Thymus (tissue), 11 donors: ENCODE data around the gene USP37. TPM values are rescaled to one million over a fixed set of nuclear protein-coding genes. Genes with fewer than 3 reads are reported as not detected.

Source experiments
- DNase-seq, 9 donors: peaks; one replicate each; pipeline ENCODE4 v3.0.0-alpha.2; 2013; ENCODE audit warnings: low spot score in 9 of 9, low read depth in 6 of 9, missing footprints in 1 of 9
- H3K27ac ChIP-seq, 2 donors: one replicate each; pipeline ENCODE4 v1.5.1; 2013; ENCODE audit warnings: control low read depth in 1 of 2, low read depth in 1 of 2, low read length in 1 of 2, mild to moderate bottlenecking in 1 of 2, moderate library complexity in 1 of 2
- H3K27me3 ChIP-seq, 2 donors: one replicate each; pipeline ENCODE4 v1.5.1; 2013; ENCODE audit warnings: low read length in 1 of 2; ENCODE audit not compliant: control insufficient read depth in 2 of 2, insufficient read depth in 1 of 2
- H3K36me3 ChIP-seq, 2 donors: one replicate each; pipeline ENCODE4 v1.5.1; 2013; ENCODE audit warnings: low read length in 1 of 2, mild to moderate bottlenecking in 1 of 2, moderate library complexity in 1 of 2; ENCODE audit not compliant: control insufficient read depth in 2 of 2, insufficient read depth in 2 of 2
- H3K4me1 ChIP-seq, 2 donors: one replicate each; pipeline ENCODE4 v1.5.1; 2013; ENCODE audit warnings: low read length in 2 of 2; ENCODE audit not compliant: control insufficient read depth in 2 of 2, insufficient read depth in 2 of 2
- H3K4me3 ChIP-seq, 2 donors: one replicate each; pipeline ENCODE4 v1.5.1; 2013; ENCODE audit warnings: low read length in 2 of 2, control low read depth in 1 of 2, mild to moderate bottlenecking in 1 of 2
- H3K9me3 ChIP-seq, 2 donors: one replicate each; pipeline ENCODE4 v1.5.1; 2013; ENCODE audit warnings: low read length in 1 of 2, mild to moderate bottlenecking in 1 of 2; ENCODE audit not compliant: control insufficient read depth in 2 of 2, insufficient read depth in 1 of 2
- WGBS: extraction: QIAGEN DNeasy Blood & Tissue Kit; methylation state at CpG from one replicate; pipeline ENCODE4 v1.1.7; 2013; 5-methylcytosine and 5-hydroxymethylcytosine counted together
- polyA plus RNA-seq: library from polyadenylated mRNA; stranded (reverse); fragments of 200-250 nt; gene quantifications from one replicate; pipeline ENCODE4 v1.2.3, GENCODE V29; 2013
- total RNA-seq: library from RNA; stranded (reverse); fragments of 120-200 nt; gene quantifications from one replicate; pipeline ENCODE4 v1.2.4, GENCODE V29; 2013
- donor health status: healthy.

Gene USP37
- total and polyA plus RNA-seq, 2 donors: 4.0 to 11.7 TPM

GRCh38 chr2:218434456-218434855, 133.7 kb downstream of the USP37 start:
- WGBS: 96% methylated on average over 9 of the region's 9 CpGs
- DNase-seq: no peak
- no peaks in the 10 kb centered on the region for H3K27me3 ChIP-seq
- H3K27ac ChIP-seq: no peak overlapping the region
- H3K4me1 ChIP-seq: no peaks in the 10 kb centered on the region
- no peaks in the 10 kb centered on the region for H3K9me3 ChIP-seq
- H3K4me3 ChIP-seq: no peak overlapping the region
- no peaks in the 10 kb centered on the region for H3K36me3 ChIP-seq

GRCh38 chr2:218432676-218433365, 135.3 kb downstream of the USP37 start:
- H3K4me3 ChIP-seq: no peak overlapping the region
- DNase-seq: no peak
- H3K27me3 ChIP-seq: no peaks in the 10 kb centered on the region
- no peaks in the 10 kb centered on the region for H3K36me3 ChIP-seq
- 97% methylated on average over 8 of the region's 8 CpGs for WGBS
- H3K9me3 ChIP-seq: no peaks in the 10 kb centered on the region
- H3K4me1 ChIP-seq: no peaks in the 10 kb centered on the region
- H3K27ac ChIP-seq: no peak overlapping the region

DNA sequence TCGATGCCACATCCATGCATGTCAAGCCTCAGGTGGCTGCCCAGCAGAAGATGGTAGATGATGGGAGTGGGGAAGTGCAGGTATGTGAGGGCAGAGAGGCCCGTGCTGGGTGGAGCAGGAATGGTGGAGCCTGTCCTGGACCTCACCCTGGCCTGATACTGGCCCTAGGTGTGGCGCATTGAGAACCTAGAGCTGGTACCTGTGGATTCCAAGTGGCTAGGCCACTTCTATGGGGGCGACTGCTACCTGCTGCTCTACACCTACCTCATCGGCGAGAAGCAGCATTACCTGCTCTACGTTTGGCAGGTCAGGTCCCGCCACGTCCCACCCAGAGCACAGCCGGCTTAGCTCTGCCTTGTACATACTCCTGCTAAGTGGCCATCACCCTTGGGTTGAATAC, 136.3 kb downstream of the USP37 start:
- H3K9me3 ChIP-seq: no peaks in the 10 kb centered on the region
- no peaks in the 10 kb centered on the region for H3K36me3 ChIP-seq
- DNase-seq: no peak
- H3K4me1 ChIP-seq: no peaks in the 10 kb centered on the region
- no peak overlapping the region for H3K27ac ChIP-seq
- H3K4me3 ChIP-seq: no peak overlapping the region
- H3K27me3 ChIP-seq: no peaks in the 10 kb centered on the region
- WGBS: 96% methylated on average over 10 of the region's 10 CpGs

DNA sequence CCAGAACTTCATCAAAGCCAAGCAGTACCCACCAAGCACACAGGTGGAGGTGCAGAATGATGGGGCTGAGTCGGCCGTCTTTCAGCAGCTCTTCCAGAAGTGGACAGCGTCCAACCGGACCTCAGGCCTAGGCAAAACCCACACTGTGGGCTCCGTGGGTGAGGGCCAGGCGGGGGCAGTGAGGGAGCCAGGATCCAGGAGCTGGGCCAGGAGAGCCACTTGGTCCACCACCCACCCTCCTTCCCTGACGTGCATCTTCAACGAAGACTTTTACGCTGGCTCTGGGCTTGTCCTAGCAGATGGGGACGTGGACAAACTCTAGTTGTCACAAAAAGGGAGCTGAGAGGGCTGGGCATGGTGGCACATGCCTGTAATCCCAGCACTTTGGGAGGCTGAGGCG, 137.4 kb downstream of the USP37 start:
- no peak for DNase-seq
- no peak overlapping the region for H3K4me3 ChIP-seq
- no peaks in the 10 kb centered on the region for H3K4me1 ChIP-seq
- no peak overlapping the region for H3K27ac ChIP-seq
- 98% methylated on average over 11 of the region's 11 CpGs for WGBS
- H3K36me3 ChIP-seq: no peaks in the 10 kb centered on the region
- no peaks in the 10 kb centered on the region for H3K9me3 ChIP-seq
- H3K27me3 ChIP-seq: no peaks in the 10 kb centered on the region

DNA sequence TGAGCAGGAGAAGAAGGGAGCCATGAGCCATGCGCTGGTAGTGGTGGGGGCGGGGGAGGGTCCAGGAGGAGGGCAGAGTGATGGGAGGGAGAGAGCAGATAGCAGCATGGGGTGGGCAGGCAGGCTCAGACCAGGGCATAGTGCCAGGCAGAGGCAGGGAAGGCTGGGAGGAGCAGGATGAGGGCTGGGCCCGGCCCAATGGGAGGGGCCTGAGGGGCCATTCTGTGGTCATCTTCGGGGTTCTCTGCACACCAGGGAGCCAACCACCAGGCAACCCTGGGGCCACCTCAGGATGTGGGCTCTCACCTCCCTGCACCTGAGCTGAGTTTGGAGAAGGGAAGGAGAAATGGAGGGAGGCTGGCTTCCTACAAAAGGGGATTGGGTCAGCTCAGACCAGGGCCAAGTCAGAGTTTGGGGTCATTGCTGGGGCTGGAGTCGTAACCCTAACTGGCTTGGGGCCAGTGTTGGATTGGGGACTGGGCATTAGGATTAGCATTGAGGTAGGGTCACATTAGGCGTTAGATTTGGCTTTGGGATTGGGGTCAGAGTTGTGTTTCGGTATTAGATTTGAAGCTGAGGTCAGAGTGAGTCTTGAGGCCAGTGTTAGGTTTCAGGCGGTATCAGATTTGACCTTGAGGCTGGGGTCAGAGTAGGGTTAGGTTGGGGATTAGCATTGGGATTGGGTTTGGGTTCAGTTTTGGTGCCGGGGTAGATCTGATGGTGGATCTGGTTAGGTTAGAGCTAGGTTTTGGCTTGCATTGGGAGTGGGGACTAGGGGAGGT, 138.0 kb downstream of the USP37 start:
- 78% methylated on average over 9 of the region's 9 CpGs for WGBS
- no peak overlapping the region for H3K4me3 ChIP-seq
- H3K4me1 ChIP-seq: no peaks in the 10 kb centered on the region
- no peaks in the 10 kb centered on the region for H3K9me3 ChIP-seq
- H3K27ac ChIP-seq: no peak overlapping the region
- DNase-seq: no peak
- no peaks in the 10 kb centered on the region for H3K36me3 ChIP-seq
- H3K27me3 ChIP-seq: no peaks in the 10 kb centered on the region

- H3K4me3 ChIP-seq: no peak overlapping the region
- no peaks in the 10 kb centered on the region for H3K4me1 ChIP-seq
- 96% methylated on average over 24 of the region's 24 CpGs for WGBS
- no peaks in the 10 kb centered on the region for H3K27me3 ChIP-seq
- H3K36me3 ChIP-seq: no peaks in the 10 kb centered on the region
- no peak for DNase-seq
- no peaks in the 10 kb centered on the region for H3K9me3 ChIP-seq
- no peak overlapping the region for H3K27ac ChIP-seq
Measured at GRCh38 chr2:218428846-218429558, 139.1 kb downstream of the USP37 start.

DNA sequence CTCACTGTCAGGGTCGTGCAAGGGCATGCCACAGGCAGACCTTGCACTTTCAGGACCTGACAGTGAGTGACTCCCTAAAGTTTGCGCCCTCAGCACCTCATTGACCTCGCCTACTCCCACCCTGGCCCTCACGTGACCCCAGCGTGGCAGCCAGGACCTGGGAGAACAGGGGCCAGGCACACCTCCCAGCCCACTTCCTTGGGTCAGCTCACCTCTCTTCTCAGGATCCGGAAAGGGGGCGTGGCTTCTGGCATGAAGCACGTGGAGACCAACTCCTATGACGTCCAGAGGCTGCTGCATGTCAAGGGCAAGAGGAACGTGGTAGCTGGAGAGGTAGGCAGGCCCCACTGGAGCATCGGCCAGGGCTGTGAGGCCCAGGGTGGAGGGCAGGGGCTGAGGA, 140.4 kb downstream of the USP37 start:
- DNase-seq: no peak
- 93% methylated on average over 11 of the region's 11 CpGs for WGBS
- no peaks in the 10 kb centered on the region for H3K4me1 ChIP-seq

DNA sequence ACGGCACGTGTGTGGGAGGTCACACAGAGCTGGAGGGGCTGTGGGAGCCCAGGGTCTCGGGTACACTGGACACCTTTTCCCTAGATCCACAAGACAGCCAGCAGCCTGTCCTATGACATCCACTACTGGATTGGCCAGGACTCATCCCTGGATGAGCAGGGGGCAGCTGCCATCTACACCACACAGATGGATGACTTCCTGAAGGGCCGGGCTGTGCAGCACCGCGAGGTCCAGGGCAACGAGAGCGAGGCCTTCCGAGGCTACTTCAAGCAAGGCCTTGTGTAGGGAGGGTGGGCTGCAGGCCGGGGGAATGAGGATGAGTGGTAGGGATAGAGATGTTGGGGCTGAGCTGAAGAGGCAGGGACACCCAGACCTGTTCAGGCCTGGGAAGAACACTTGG, 142.6 kb downstream of the USP37 start:
- no peaks in the 10 kb centered on the region for H3K27me3 ChIP-seq
- H3K36me3 ChIP-seq: no peaks in the 10 kb centered on the region
- H3K4me3 ChIP-seq: no peak overlapping the region
- 96% methylated on average over 10 of the region's 10 CpGs for WGBS
- no peaks in the 10 kb centered on the region for H3K9me3 ChIP-seq
- H3K4me1 ChIP-seq: no peaks in the 10 kb centered on the region
- DNase-seq: no peak
- H3K27ac ChIP-seq: no peak overlapping the region

More for the DNA sequence above, 140.4 kb downstream of the USP37 start:
- H3K9me3 ChIP-seq: no peaks in the 10 kb centered on the region
- H3K27ac ChIP-seq: no peak overlapping the region
- no peaks in the 10 kb centered on the region for H3K36me3 ChIP-seq
- no peak overlapping the region for H3K4me3 ChIP-seq
- no peaks in the 10 kb centered on the region for H3K27me3 ChIP-seq

DNA sequence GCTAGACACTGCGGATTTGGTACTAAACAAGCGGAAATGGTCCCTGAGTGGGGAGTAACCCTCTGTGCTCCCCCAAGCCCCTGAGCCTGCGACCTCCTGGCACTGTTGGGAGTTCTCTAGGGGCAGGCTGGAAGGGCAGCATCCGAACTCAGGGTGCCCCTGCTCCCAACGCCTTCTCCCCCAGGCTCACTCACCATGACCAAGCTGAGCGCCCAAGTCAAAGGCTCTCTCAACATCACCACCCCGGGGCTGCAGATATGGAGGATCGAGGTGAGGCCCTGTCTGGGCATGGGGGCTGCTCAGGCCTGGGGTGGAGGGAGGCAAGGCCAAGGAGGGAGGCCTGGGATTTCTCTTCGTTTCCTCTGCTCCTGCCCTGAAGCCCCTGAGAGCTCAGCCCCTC, 144.6 kb downstream of the USP37 start:
- 92% methylated on average over 9 of the region's 9 CpGs for WGBS
- Histone ChIP-seq H3K27ac (no peak overlapping the region), H3K9me3 (no peaks in the 10 kb centered on the region), H3K36me3 (no peaks in the 10 kb centered on the region), H3K4me3 (no peak overlapping the region), H3K27me3 (no peaks in the 10 kb centered on the region), H3K4me1 (peaks cover 0 to 3% of the 10 kb centered on the region in 2 donors)
- DNase-seq: no peak
